Prostate gland (tissue), 2 donors: ENCODE measurements around the gene RASGRP4. TPM values are rescaled to one million over a fixed set of nuclear protein-coding genes. Genes with fewer than 3 reads are reported as not detected.

Experiments used
- DNase-seq: peaks from one replicate; pipeline ENCODE4 v3.0.0-alpha.2; 2019; ENCODE audit warnings: low spot score
- H3K27ac ChIP-seq, 2 donors: fragments of 200-600 bp; sonication (generic); 2 replicates each; pipeline ENCODE4 v1.5.1; 2017 to 2019
- H3K27me3 ChIP-seq: fragments of 200-600 bp; sonication (generic); replicated peaks from 2 replicates; pipeline ENCODE4 v1.5.1; 2019; ENCODE audit not compliant: insufficient read depth
- H3K36me3 ChIP-seq, 2 donors: fragments of 200-600 bp; sonication (generic); 1 replicate in 1 of 2; 2 replicates in 1 of 2; pipeline versions ENCODE4 v1.5.1 to v1.8.1; 2017 to 2019
- H3K4me1 ChIP-seq: fragments of 200-600 bp; sonication (generic); replicated peaks from 2 replicates; pipeline ENCODE4 v1.5.1; 2019
- H3K4me3 ChIP-seq, 2 donors: fragments of 200-600 bp; sonication (generic); 2 replicates each; pipeline ENCODE4 v1.5.1; 2017 to 2019
- H3K9me3 ChIP-seq: fragments of 200-600 bp; sonication (generic); 2 replicates; pipeline ENCODE4 v1.5.1; 2017
- POLR2A ChIP-seq: fragments of 450-650 bp; IDR thresholded peaks from one replicate; pipeline ENCODE4 v1.6.1; 2016; ENCODE audit warnings: antibody characterized with exemption, mild to moderate bottlenecking
- POLR2AphosphoS5 ChIP-seq: sonication (generic); formaldehyde crosslinking; IDR thresholded peaks from one replicate; pipeline ENCODE4 v1.6.1; 2017; ENCODE audit warnings: antibody characterized with exemption
- WGBS: methylation state at CpG from one replicate; pipeline ENCODE4 v1.1.5; 2018; 5-methylcytosine and 5-hydroxymethylcytosine counted together
- intact Hi-C: fragments of 100-400 bp; cut with DNase I; formaldehyde crosslinking; loops from one replicate; pipeline ENCODE4 v1.14.2; 2022
- total RNA-seq, 2 donors: library from RNA; depleted of rRNA; stranded (reverse); fragments of >200 nt; gene quantifications; one replicate each; pipeline ENCODE4 v1.1.0, GENCODE V29; 2016
- TF ChIP-seq, protein P1 (sequence below), 4 experiments: fragments of 200-600 bp in 2 of 4; fragments of 450-650 bp in 2 of 4; sonication (generic) in 2 of 4; IDR thresholded peaks; 1 replicate in 3 of 4; 2 replicates in 1 of 4; pipeline ENCODE4 v1.5.1; 2016 to 2019; ENCODE audit warnings: antibody characterized with exemption in 4 of 4, mild to moderate bottlenecking in 2 of 4, moderate library complexity in 2 of 4

Gene RASGRP4
- total RNA-seq, 2 donors from 2014 or later: 1.4 to 1.6 TPM

DNA sequence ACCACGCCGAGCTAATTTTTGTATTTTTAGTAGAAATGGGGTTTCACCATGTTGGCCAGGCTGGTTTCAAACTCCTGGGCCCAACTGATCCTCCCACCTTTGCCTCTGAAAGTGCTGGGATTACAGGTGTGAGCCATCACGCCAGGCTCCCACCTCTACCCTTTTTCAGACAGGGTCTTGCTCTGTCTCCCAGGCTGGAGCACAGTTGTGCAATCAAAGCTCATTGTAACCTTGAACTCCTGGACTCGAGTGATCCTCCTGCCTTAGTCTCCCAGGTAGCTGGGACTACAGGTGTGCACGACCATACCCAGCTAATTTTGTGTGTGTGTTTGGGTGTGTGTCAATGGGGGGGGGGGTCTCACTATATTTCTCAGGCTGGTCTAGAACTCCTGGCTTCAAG is 1.7 kb downstream of the RASGRP4 start:
- H3K4me3 ChIP-seq: no peak overlapping the region
- DNase-seq: no peak
- no peaks in the 10 kb centered on the region for H3K36me3 ChIP-seq
- no peak overlapping the region for H3K27ac ChIP-seq
- intact Hi-C loops: no loop called here
- no peak for TF ChIP-seq POLR2A
- TF ChIP-seq POLR2AphosphoS5: no peak
- TF ChIP-seq, protein P1, sequence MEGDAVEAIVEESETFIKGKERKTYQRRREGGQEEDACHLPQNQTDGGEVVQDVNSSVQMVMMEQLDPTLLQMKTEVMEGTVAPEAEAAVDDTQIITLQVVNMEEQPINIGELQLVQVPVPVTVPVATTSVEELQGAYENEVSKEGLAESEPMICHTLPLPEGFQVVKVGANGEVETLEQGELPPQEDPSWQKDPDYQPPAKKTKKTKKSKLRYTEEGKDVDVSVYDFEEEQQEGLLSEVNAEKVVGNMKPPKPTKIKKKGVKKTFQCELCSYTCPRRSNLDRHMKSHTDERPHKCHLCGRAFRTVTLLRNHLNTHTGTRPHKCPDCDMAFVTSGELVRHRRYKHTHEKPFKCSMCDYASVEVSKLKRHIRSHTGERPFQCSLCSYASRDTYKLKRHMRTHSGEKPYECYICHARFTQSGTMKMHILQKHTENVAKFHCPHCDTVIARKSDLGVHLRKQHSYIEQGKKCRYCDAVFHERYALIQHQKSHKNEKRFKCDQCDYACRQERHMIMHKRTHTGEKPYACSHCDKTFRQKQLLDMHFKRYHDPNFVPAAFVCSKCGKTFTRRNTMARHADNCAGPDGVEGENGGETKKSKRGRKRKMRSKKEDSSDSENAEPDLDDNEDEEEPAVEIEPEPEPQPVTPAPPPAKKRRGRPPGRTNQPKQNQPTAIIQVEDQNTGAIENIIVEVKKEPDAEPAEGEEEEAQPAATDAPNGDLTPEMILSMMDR (IDR thresholded peaks at IDR 0.05): no peak
- WGBS: 92% methylated on average over 5 of the region's 5 CpGs
- no peaks in the 10 kb centered on the region for H3K9me3 ChIP-seq
- no peaks in the 10 kb centered on the region for H3K4me1 ChIP-seq
- no peaks in the 10 kb centered on the region for H3K27me3 ChIP-seq

DNA sequence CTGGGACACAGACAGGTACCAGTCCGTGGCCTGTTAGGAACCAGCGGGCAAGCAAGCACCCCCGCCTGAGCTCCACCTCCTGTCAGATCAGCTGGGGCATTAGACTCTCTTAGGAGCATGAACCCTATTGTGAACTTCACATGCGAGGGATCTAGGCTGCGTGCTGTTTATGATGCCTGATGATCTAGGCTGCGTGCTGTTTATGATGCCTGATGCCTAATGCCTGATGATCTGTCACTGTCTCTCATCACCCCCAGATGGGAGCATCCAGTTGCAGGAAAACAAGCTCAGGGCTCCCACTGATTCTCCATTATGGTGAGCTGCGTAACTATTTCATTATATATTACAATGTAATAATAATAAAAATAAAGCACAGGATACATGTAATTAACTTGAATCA is 3.6 kb downstream of the RASGRP4 start:
- no peak overlapping the region for H3K4me3 ChIP-seq
- no peaks in the 10 kb centered on the region for H3K9me3 ChIP-seq
- TF ChIP-seq POLR2AphosphoS5: no peak
- TF ChIP-seq, protein P1 (IDR thresholded peaks at IDR 0.05): no peak
- TF ChIP-seq POLR2A: no peak
- intact Hi-C loops: no loop called here
- DNase-seq: no peak
- no peak overlapping the region for H3K27ac ChIP-seq
- H3K4me1 ChIP-seq: no peaks in the 10 kb centered on the region
- no peaks in the 10 kb centered on the region for H3K27me3 ChIP-seq
- WGBS: 80% methylated on average over 6 of the region's 7 CpGs
- H3K36me3 ChIP-seq: no peaks in the 10 kb centered on the region

DNA sequence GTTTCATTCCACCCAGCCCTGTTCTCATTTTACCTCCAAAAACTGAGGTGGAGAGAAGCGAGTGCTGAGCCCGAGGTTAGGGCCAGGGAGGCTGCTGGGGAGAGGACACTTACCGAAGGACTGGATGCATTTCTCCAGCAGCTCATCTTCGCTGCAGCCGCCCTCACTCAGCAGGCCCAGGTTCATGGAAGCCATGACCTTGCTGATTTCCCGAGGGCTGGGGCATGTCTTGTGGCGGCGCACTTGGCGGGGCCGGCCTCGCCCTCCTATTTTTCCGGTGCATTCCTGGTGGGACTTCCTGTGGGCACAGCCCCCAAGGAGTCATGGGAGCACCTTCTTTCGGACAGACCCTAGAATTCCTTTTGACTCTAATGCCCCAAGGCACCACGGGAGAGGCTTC is 4.2 kb downstream of the RASGRP4 start:
- no peak overlapping the region for H3K4me3 ChIP-seq
- H3K4me1 ChIP-seq: no peaks in the 10 kb centered on the region
- no peak overlapping the region for H3K27ac ChIP-seq
- intact Hi-C loops: no loop called here
- H3K36me3 ChIP-seq: no peaks in the 10 kb centered on the region
- H3K27me3 ChIP-seq: no peaks in the 10 kb centered on the region
- no peak for DNase-seq
- H3K9me3 ChIP-seq: no peaks in the 10 kb centered on the region
- TF ChIP-seq POLR2A (no peak), POLR2AphosphoS5 (no peak)
- TF ChIP-seq, protein P1 (IDR thresholded peaks at IDR 0.05): no peak
- 84% methylated on average over 14 of the region's 14 CpGs for WGBS

DNA sequence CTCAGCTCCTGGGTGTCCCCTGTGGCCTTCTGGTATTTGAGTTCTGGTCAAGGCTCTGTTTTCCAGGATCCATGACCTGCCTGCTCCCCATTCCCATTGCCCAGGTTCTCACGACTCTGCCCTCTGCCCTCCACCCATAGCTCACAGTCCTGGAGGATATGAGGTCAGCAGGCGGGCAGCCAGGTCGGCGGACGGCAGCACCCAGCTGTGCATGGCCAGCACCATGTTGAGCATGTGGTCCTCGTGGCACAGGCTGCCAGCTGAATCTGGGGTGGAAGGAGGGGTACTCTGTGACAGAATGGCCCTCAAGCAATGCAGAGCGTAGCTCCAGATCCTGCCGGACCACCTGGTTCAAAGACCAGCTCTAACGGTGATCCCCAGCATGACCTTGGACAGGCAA is 5.1 kb downstream of the RASGRP4 start:
- H3K27me3 ChIP-seq: no peaks in the 10 kb centered on the region
- no peak overlapping the region for H3K4me3 ChIP-seq
- TF ChIP-seq POLR2AphosphoS5: no peak
- no peak for TF ChIP-seq POLR2A
- TF ChIP-seq, protein P1 (IDR thresholded peaks at IDR 0.05): no peak
- no peaks in the 10 kb centered on the region for H3K36me3 ChIP-seq
- DNase-seq: no peak
- 92% methylated on average over 9 of the region's 9 CpGs for WGBS
- intact Hi-C loops: no loop called here
- no peaks in the 10 kb centered on the region for H3K4me1 ChIP-seq
- no peak overlapping the region for H3K27ac ChIP-seq
- H3K9me3 ChIP-seq: no peaks in the 10 kb centered on the region

DNA sequence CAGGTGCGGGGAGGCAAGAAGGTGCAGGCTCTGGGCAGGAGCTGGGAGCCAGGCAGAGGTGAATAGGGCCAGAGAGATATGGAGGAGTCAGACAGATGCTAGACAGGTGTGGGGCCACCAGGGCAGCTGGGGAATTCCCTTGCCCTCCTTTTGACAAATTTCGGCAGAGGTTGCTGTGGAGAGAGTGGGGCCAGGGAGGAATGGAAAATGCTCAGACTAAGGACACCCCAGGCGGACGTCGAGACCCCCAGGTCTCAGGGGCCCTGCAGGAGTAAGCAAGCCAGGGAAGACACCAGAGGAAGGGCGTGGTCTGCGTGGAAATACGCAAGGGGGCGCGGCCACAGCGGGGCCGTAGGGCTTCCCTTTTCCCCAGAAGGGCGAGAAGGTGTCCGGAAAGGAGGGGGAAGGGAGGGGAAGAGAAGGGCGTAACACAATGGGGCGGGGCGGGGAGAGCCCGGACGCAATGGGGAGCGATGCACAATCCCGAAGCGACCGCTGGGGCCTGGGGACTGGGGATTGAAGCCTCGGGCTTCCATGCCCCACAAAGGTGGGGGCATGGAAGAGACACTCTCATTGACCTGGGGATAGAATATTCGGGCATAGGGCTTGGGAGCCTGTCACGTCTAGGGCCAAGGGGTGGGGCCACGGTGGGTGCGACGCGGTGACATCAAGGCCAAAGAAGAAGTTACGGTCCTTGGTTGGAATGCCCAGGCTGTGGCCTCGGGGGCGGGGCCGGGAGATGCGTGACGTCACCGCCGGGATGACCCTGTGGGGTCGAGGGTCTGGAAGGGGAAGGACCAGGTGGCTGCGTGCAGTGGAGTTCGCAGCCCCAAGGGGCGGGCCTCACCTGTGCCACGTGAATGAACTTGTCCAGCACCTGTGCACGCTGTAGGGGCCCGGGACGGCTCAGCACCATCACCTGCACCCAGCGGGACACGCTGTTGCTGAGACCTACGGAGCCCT is 8.2 kb downstream of the RASGRP4 start:
- no peak overlapping the region for H3K27ac ChIP-seq
- TF ChIP-seq, protein P1 (IDR thresholded peaks at IDR 0.05): no peak
- TF ChIP-seq POLR2A (no peak), POLR2AphosphoS5 (no peak)
- no peaks in the 10 kb centered on the region for H3K36me3 ChIP-seq
- H3K27me3 ChIP-seq: no peaks in the 10 kb centered on the region
- intact Hi-C loops: no loop called here
- H3K4me1 ChIP-seq: no peaks in the 10 kb centered on the region
- WGBS: 7% methylated on average over 49 of the region's 49 CpGs
- H3K9me3 ChIP-seq: no peaks in the 10 kb centered on the region
- no peak for DNase-seq
- peak overlapping the region in 1 of 2 donors; percentile 14 for H3K4me3 ChIP-seq
